ENCODE results near the gene EXOSC5. TPM values are rescaled to one million over a fixed set of nuclear protein-coding genes. Genes with fewer than 3 reads are reported as not detected.

EXOSC5 gene
- total and polyA plus RNA-seq, 2 of the 13 experiments (the other 11 are each of a cell fraction or from before 2014, with no cell fraction given): 24.1 to 26.5 TPM

DNA sequence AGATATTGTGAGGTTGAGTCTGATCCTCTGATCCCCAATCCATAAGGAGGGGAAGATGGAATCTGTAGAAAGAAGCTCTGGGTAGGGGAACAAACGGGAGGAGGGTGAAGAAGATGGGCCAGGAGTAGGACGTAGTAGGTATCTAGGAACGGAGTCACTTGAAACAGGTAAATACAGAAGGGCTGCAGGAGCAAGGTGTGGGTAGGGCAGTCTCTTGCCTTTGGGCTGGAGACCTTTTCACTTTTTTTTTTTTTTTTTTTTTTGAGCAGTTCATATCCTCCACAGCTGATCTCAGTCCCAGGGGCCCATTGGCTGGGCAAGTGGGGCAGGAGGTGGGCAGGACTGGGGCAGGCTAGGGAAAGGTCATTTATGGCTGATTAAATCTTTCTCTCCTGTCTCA, 1.9 kb upstream of the EXOSC5 start:
- Histone ChIP-seq H4K20me1 (ENCODE audit: insufficient read depth, low read length) (no peaks in the 10 kb centered on the region), H3K9me3 (ENCODE audit: low read length) (no peaks in the 10 kb centered on the region), H3K9ac (ENCODE audit: insufficient read depth, low read depth, low read length) (peak overlapping the region; percentile 93; the same call in 1 of the 2 replicates), H3K79me2 (ENCODE audit: insufficient read depth, low read length) (peaks cover 32% of the 10 kb centered on the region), H3K27me3 (ENCODE audit: control insufficient read depth in 1 of 2, insufficient read depth in 2 of 2, low read length in 2 of 2) (no peaks in the 10 kb centered on the region; a peak in 1 of 5 replicates), H3K4me1 (ENCODE audit: insufficient read depth, low read length) (peaks cover 23% of the 10 kb centered on the region), H2AFZ (ENCODE audit: low read length) (no peak overlapping the region), H3K4me2 (ENCODE audit: low read depth, low read length) (peak overlapping the region; percentile 83), H3K27ac (ENCODE audit: extremely low read length, insufficient read depth, low read length) (no peak overlapping the region), H3K4me3 (replicated peaks in 1 of 3; ENCODE audit: insufficient read depth in 1 of 3, low read depth in 2 of 3, low read length in 3 of 3) (peak overlapping the region; percentile 2 to 94 (median 10); a peak in 3 of 6 replicates), H3K36me3 (replicated peaks in 1 of 2; ENCODE audit: control insufficient read depth in 1 of 2, insufficient read depth in 2 of 2, low read length in 2 of 2) (no peaks in the 10 kb centered on the region)
- POLR2A ChIA-PET: interaction anchor here (1.6 kb wide), 1 partner anchor 9 kb away, joined by 8 read pairs; no protein-coding TSS in a partner anchor
- no peak for FAIRE-seq
- in situ Hi-C loops (cut with HindIII; ENCODE audit: extremely low pct_ligation_motif_present, low pct_unique_long_range_greater_than_20kb) (no loop called here), intact Hi-C loops (cut with micrococcal nuclease; ENCODE audit: unreplicated experiment) (no loop called here)
- BruUV-seq (replicated peaks): no TSS peak
- WGBS (ENCODE audit: low lambda C conversion rate): 65% methylated on average over 3 of the region's 3 CpGs
- TF ChIP-seq XBP1 (CRISPR knock-in tag; IDR thresholded peaks at IDR 0.05): no peak
- TF ChIP-seq, protein P1, sequence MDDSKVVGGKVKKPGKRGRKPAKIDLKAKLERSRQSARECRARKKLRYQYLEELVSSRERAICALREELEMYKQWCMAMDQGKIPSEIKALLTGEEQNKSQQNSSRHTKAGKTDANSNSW (CRISPR knock-in tag; IDR thresholded peaks at IDR 0.05; ENCODE audit: borderline replicate concordance): no peak
- no peak for TF ChIP-seq TCF7 (IDR thresholded peaks at IDR 0.05; ENCODE audit: low read depth)
- TF ChIP-seq ZNF230 (CRISPR knock-in tag; IDR thresholded peaks at IDR 0.05): no peak
- TF ChIP-seq ZNF768 (CRISPR knock-in tag; IDR thresholded peaks at IDR 0.05): no peak
- TF ChIP-seq NFYB (CRISPR knock-in tag; IDR thresholded peaks at IDR 0.05): no peak
- TF ChIP-seq, protein P2, sequence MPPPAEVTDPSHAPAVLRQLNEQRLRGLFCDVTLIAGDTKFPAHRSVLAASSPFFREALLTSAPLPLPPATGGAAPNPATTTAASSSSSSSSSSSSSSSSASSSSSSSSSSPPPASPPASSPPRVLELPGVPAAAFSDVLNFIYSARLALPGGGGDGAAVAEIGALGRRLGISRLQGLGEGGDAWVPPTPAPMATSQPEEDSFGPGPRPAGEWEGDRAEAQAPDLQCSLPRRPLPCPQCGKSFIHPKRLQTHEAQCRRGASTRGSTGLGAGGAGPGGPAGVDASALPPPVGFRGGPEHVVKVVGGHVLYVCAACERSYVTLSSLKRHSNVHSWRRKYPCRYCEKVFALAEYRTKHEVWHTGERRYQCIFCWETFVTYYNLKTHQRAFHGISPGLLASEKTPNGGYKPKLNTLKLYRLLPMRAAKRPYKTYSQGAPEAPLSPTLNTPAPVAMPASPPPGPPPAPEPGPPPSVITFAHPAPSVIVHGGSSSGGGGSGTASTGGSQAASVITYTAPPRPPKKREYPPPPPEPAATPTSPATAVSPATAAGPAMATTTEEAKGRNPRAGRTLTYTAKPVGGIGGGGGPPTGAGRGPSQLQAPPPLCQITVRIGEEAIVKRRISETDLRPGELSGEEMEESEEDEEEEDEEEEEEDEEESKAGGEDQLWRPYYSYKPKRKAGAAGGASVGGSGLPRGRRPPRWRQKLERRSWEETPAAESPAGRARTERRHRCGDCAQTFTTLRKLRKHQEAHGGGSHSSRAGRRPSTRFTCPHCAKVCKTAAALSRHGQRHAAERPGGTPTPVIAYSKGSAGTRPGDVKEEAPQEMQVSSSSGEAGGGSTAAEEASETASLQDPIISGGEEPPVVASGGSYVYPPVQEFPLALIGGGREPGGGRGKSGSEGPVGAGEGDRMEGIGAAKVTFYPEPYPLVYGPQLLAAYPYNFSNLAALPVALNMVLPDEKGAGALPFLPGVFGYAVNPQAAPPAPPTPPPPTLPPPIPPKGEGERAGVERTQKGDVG (CRISPR knock-in tag; IDR thresholded peaks at IDR 0.05; ENCODE audit: borderline replicate concordance): no peak
- no peak for TF ChIP-seq FOXK1 (CRISPR knock-in tag; IDR thresholded peaks at IDR 0.05; ENCODE audit: borderline replicate concordance, low read depth)
- no peak for TF ChIP-seq ZNF160 (CRISPR knock-in tag; IDR thresholded peaks at IDR 0.05)
- no peak for TF ChIP-seq ISL2 (CRISPR knock-in tag; IDR thresholded peaks at IDR 0.05)
- TF ChIP-seq DR1 (CRISPR knock-in tag; IDR thresholded peaks at IDR 0.05): no peak
- no peak for TF ChIP-seq DNMT3B (CRISPR knock-in tag; conservative IDR thresholded peaks at IDR 0.05)
- TF ChIP-seq ZFP37 (CRISPR knock-in tag; IDR thresholded peaks at IDR 0.05; ENCODE audit: borderline replicate concordance): no peak
- TF ChIP-seq, protein P3, sequence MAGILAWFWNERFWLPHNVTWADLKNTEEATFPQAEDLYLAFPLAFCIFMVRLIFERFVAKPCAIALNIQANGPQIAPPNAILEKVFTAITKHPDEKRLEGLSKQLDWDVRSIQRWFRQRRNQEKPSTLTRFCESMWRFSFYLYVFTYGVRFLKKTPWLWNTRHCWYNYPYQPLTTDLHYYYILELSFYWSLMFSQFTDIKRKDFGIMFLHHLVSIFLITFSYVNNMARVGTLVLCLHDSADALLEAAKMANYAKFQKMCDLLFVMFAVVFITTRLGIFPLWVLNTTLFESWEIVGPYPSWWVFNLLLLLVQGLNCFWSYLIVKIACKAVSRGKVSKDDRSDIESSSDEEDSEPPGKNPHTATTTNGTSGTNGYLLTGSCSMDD (CRISPR knock-in tag; IDR thresholded peaks at IDR 0.05): no peak
- TF ChIP-seq, protein P4, sequence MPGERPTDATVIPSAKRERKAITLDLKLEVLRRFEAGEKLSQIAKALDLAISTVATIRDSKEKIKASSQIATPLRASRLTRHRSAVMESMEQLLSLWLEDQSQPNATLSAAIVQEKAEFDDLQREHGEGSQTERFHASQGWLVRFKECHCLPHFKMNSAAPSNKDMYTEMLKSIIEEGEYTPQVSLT (CRISPR knock-in tag; IDR thresholded peaks at IDR 0.05; ENCODE audit: borderline replicate concordance, low read depth): no peak
- TF ChIP-seq SSRP1 (CRISPR knock-in tag; IDR thresholded peaks at IDR 0.05): no peak
- no peak for TF ChIP-seq MTF1 (CRISPR knock-in tag; IDR thresholded peaks at IDR 0.05)
- TF ChIP-seq SYNCRIP (IDR thresholded peaks at IDR 0.05; ENCODE audit: insufficient read depth, low read depth, low read length): no peak
- no peak for TF ChIP-seq SMARCC2 (IDR thresholded peaks at IDR 0.05)
- TF ChIP-seq ZNF234 (CRISPR knock-in tag; conservative IDR thresholded peaks at IDR 0.05): no peak
- no peak for DNase-seq (ENCODE audit: low spot score)
- CTCF ChIA-PET (ENCODE audit: low intra/inter-chr PET ratio, low total read pairs): no interaction called here
- ATAC-seq: no peak
